ENCODE data around the gene GPR3.

DNA sequence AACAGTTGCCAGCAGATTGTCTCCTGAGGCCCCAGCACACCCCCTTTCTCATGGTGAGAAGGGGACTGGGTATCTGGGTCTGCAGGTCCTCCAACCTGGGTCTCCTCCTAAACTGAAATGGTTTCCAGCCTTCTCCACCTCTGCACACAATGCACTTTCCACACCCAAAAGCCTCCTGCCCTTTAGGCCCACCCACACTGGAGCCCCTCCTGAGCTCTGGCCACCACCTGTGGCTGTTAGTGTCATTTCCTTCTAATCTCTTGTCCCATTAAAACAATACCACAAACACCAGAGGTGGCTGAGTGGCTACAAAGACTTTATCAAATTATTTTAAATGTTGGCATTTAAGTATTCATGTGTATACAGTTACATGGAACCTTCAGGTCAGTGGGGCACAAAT is 11.5 kb downstream of the GPR3 start:
- TF ChIP-seq EHMT2 (IDR thresholded peaks at IDR 0.05; ENCODE audit: low read depth) = no peak
- TF ChIP-seq MAX (IDR thresholded peaks at IDR 0.05) = no peak
- TF ChIP-seq CHD2 (IDR thresholded peaks at IDR 0.05; ENCODE audit: low read length, partially characterized antibody) = no peak
- TF ChIP-seq CTCF (IDR thresholded peaks at IDR 0.05) = no peak
- TF ChIP-seq POLR2AphosphoS2 (conservative IDR thresholded peaks at IDR 0.05; ENCODE audit: low read length) = no peak
- no peak for TF ChIP-seq RFX5 (IDR thresholded peaks at IDR 0.05)
- no peak for TF ChIP-seq NFE2L2 (conservative IDR thresholded peaks at IDR 0.05; ENCODE audit: low read length)
- TF ChIP-seq MAFK (IDR thresholded peaks at IDR 0.05; ENCODE audit: partially characterized antibody) = no peak
- TF ChIP-seq, protein P1, sequence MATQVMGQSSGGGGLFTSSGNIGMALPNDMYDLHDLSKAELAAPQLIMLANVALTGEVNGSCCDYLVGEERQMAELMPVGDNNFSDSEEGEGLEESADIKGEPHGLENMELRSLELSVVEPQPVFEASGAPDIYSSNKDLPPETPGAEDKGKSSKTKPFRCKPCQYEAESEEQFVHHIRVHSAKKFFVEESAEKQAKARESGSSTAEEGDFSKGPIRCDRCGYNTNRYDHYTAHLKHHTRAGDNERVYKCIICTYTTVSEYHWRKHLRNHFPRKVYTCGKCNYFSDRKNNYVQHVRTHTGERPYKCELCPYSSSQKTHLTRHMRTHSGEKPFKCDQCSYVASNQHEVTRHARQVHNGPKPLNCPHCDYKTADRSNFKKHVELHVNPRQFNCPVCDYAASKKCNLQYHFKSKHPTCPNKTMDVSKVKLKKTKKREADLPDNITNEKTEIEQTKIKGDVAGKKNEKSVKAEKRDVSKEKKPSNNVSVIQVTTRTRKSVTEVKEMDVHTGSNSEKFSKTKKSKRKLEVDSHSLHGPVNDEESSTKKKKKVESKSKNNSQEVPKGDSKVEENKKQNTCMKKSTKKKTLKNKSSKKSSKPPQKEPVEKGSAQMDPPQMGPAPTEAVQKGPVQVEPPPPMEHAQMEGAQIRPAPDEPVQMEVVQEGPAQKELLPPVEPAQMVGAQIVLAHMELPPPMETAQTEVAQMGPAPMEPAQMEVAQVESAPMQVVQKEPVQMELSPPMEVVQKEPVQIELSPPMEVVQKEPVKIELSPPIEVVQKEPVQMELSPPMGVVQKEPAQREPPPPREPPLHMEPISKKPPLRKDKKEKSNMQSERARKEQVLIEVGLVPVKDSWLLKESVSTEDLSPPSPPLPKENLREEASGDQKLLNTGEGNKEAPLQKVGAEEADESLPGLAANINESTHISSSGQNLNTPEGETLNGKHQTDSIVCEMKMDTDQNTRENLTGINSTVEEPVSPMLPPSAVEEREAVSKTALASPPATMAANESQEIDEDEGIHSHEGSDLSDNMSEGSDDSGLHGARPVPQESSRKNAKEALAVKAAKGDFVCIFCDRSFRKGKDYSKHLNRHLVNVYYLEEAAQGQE (IDR thresholded peaks at IDR 0.05) = no peak
- TF ChIP-seq, protein P2, sequence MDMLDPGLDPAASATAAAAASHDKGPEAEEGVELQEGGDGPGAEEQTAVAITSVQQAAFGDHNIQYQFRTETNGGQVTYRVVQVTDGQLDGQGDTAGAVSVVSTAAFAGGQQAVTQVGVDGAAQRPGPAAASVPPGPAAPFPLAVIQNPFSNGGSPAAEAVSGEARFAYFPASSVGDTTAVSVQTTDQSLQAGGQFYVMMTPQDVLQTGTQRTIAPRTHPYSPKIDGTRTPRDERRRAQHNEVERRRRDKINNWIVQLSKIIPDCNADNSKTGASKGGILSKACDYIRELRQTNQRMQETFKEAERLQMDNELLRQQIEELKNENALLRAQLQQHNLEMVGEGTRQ (IDR thresholded peaks at IDR 0.05) = no peak
- TF ChIP-seq POLR2A (IDR thresholded peaks at IDR 0.05; ENCODE audit: low read length) = no peak
- no peak for TF ChIP-seq SMC3 (IDR thresholded peaks at IDR 0.05)
- no peak for TF ChIP-seq JUN (IDR thresholded peaks at IDR 0.05)

All from A549 (cell line).